HK-2 (cell line): ENCODE data around the gene TEDC1.
A peak's percentile ranks its signal among the peaks of the same experiment; 100 is the strongest.

Experiments used
- DNase-seq: peaks from one replicate; pipeline ENCODE4 v3.0.0-alpha.2; 2018; ENCODE audit not compliant: unreplicated experiment

TEDC1 gene

DNA sequence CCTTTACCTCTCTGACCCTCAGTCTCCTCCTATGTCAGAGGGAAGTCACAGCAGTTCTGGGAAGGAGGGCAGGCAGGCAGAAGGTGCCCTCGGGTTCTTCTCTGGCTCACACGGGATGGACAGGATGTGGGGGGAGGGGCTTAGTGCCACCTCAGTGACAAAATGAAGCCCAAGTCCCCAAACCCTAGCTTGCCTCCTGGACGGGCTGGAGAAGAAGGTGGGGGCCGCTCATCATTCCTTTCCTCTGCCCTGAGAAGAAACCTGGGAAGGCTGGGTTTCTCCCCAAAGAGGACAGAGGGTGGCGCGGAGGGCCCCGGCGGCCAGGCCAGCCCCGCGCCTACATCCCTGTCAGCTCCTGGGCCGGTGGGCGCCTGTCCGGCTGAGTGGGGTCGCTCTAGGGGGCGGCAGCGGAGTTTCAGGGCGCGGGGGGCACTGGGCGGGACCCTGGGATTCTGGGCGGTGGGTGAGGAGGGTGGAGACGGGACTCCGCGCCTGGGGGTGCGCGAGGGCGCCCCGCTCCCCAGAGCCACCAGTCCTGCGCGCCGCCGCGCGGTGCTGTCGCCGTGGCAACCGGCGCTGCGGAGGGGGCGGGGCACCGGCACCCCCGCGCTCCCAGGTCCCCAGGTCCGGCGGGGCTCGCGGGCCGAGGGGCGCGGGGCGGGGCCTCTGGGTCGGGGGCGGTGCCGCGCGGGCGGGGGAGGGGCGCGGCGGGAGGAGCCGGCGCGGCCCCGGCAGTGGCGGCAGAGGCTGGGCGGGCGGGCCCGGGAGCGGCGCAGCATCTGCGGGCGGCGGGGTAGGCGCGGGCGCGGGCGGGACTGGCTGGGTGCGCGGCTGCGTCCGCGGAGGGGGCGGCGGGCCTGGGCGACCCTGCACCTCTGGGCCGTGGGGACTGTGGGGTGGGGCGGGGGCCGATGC lies 35.1 kb downstream of the TEDC1 start, which contains the start of gene TMEM121:
Gene TMEM121, plus strand, starts transcription at position 723 of the 915 bp plus-strand sequence. CDS start 2,252 bp downstream, outside the sequence.
- no peak for DNase-seq

GRCh38 chr14:105526776-105527380 lies 35.8 kb downstream of the TEDC1 start:
- DNase-seq: no peak

DNA sequence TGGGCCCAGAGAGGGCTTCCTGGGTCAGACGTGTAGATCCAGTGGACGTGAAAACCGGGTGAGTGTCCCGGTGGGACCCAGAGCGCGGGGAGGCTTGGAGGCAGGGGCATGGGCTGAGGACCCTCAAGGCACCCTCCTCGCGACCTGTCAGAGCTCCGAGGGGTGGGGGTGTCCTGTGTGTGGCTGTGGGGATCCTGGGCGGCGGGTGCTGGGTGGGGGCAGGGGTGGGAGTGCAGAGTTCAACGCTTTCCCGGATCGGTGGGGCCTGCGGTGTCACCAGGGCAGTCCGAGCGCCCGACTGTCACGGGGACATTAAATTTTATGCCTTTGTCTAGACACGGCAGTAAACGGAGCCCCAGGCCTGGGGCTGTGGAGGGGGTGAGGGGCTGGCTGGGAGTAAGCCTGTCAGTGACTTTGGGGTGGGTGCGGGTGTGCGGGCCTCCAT lies 36.4 kb downstream of the TEDC1 start:
- DNase-seq: no peak

DNA sequence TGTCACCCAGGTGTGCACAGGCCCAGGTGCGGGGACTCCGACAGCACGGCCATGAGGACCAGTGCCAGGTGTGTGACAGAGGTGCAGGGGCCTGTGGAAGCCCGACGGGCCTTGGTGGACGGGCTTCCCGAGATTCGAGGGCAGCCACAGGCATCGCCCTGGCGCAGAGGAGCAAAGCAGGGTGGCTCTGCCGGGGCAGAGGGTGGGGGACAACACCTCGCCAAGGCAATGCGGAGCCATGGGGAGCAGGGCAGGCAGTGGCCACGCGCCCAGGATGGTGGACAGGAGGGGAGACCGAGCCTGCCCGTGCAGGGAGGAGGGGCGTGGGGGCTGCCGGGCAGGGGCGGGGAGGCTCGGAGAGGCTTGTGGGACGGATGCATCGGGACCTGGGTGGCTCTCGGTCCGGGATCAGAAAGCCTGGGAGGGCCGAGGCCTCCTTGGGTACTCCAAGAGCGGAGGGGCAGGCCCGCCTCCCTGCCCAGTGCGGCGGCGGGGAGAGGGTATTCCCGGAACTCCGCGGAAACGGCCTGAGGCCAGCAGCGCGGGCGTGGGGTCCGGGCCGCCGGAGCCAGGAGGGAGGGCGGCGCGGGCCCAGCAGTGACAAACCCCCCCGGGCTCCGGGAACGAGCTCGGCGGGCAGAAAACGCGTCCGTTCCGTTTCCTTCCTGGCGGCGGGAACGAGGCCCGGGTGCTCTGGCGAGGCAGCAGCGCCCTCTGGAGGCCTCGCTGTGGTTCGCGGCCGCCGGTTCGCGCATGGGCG lies 37.0 kb downstream of the TEDC1 start:
- DNase-seq: peak; percentile 80

DNA sequence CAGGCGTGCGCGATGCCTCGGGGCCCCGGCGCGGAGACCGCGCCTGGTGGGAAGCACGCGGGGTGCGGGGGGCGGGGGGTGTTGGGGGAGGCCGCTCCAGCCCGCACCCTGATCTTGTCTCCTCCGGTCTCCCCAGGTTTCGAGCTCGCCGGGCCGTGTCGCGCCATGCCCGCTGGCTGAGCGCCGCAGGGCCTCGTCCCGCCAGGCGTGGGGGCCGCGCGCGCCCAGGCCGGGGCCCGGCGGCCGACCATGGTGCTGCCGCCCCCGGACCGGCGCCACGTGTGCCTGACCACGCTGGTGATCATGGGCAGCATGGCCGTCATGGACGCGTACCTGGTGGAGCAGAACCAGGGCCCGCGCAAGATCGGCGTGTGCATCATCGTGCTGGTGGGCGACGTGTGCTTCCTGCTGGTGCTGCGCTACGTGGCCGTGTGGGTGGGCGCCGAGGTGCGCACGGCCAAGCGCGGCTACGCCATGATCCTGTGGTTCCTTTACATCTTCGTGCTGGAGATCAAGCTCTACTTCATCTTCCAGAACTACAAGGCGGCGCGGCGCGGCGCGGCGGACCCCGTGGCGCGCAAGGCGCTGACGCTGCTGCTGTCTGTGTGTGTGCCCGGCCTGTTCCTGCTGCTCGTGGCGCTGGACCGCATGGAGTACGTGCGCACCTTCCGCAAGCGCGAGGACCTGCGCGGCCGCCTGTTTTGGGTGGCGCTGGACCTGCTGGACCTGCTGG lies 37.7 kb downstream of the TEDC1 start:
- no peak for DNase-seq

- DNase-seq: no peak
Observed at GRCh38 chr14:105529319-105529568, 38.2 kb downstream of the TEDC1 start.

DNA sequence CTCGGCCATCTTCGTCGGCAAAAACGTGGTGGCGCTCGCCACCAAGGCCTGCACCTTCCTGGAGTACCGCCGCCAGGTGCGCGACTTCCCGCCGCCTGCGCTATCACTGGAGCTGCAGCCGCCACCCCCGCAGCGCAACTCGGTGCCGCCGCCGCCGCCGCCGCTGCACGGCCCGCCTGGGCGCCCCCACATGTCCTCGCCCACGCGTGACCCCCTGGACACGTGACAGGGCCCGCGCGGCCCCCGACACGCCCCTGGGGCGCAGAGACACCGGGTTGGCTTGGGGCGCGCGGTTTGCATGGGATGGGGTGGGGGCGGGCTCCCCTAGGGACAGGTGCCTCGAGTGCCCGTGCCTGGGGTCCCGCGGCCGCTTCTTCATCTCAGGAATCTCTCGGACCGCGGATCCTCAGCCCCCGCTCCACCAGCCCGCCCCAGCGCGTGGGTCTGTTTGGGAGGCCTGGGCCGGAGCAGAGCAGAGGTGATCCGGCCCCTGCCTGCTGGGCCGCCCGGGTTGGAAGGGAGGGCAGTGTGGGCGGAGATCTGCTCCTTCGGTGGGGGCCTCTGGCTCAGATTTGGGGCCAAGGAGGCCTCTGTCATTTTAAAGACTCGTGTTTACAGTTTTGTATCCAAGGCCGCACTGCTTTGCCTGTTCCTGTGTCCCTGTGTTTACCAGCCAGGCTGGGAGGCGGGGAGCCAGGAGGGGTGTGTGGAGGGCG lies 38.7 kb downstream of the TEDC1 start:
- DNase-seq: no peak

- DNase-seq: no peak
Observed at GRCh38 chr14:105530285-105531087, 39.4 kb downstream of the TEDC1 start.

DNA sequence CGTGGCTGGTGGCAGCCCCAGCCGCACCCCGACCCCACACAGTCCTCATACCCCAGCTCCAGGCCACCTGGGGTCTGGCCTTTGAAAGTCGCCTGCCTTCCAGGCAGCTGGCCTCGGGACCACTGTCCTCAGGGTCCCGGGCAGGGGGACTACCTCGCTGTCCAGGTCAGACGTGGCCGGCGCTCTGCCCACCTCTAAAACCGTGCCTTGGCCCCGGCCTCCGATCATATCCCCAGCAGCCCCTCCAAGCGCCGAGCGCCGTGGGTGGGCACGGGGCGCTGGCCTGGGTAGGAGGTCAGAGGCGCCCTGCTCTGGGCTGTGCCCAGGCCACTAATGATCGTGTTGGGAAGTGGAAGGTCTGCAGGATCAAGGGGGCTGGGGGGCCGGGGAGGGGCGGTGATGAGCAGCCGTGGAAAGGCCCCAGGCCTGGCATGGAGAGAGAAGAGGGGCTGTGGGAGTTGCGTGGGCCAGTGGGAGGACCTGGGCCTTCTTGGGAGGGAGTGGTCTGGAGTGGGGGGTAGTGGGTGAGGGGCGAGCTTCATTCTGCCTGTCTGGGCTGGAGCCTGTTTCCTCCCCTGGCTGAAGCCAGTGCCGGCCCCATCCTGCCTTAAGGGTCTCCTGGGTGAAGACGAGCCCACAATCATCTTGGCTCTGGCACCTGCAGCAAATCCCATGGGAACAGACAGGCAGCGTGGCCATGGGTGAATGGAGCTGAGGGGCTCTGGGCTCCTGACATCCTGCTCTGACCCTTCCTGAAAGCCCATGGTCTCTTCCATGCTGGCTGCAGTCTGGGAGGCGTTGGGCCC lies 40.2 kb downstream of the TEDC1 start:
- DNase-seq: no peak

DNA sequence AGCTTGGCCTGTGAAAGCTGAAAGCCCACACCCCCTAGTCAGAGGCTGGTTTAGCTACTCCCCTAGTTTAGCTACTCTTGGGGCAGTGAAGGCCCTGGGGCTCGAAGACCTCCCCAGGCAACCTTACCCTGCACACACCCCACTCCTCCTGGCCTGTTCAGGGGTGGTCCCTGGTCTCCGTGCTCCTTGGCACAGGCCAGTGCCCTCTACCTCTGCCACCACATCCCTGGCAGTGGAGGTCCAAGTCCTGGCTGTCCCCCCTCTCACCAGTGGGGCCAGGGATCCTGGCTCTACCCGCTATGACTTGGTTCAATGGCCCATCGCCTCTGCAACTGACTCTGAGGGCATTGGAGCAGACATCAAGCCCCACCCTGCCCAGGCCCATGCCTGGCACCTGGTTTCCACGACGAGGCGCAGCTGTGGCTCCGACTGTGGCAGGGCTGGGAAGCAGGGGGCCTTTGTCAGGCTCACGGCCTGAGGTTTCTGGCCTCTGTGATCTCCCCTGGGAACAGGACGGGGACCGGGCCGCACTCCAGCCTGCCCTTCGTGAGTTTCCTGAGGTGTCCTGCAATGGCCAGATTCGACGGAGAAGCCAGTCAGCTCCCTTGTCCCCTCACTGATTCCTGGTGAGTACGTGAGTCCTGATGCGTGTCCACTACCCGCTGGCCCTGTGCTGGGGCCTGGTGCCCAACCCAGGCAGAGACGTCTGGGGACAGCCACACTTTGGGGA lies 41.0 kb downstream of the TEDC1 start:
- no peak for DNase-seq

DNA sequence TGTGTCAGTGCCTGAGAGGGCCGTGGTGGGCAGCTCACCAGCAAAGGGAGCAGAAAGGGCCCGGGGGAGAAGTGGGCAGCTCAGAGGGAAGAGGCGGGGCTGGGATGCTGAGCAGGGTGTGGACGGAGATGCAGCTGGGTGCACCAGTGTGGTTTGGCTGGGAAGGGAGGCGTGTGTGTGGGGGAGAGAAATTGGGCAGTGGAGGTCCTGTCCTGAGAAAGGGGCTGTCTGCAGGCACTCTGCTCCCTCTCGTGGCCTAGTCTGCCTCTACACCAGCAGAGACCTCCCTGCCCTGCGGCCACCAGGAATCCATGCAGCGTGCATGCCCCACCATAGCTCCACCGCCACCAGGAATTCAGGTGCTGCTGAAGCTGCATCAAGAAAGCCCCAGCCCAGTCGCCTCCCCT lies 41.7 kb downstream of the TEDC1 start:
- DNase-seq: no peak

- DNase-seq: no peak
Observed at GRCh38 chr14:105533391-105533790, 42.3 kb downstream of the TEDC1 start.

DNA sequence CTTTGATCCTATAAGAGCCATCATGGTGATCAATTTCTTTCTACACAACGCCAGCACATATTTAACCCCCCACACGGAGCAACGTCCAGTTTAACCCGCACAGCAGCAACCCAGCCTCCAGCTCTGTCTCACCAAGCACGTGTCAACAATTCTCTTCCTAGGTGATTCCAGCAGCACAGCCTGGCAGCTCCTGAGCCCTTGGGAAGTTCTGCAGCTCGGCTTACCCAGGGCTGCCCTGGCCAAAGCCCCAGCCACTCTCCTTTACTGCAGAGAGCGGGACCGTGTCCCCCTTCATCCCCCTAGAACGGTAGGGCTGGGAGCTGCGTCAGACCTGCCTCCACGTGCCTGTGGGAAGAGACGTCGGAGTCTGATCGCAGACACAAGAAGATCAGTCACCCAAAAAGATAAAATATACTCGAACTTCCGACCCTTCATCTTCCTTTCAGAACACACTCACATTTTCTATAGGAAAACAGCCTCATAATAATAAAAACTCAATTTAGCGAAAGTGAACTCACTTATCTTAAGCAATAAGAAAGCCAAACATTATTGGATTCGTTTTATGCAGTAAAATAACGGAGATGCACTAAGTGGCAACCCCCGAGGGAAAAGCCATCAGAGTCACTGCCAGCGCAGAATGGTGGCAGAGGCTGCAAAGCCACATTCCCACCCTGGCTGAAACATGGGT lies 42.9 kb downstream of the TEDC1 start:
- DNase-seq: no peak

GRCh38 chr14:105534586-105534985 lies 43.5 kb downstream of the TEDC1 start:
- DNase-seq: no peak

- DNase-seq: no peak
Observed at GRCh38 chr14:105536051-105536450, 45.0 kb downstream of the TEDC1 start.

- DNase-seq: no peak
Observed at GRCh38 chr14:105536691-105537579, 45.9 kb downstream of the TEDC1 start.
